GM20000 (cell line): ENCODE measurements around the gene TSPAN32.

Experiments used
- DNase-seq: peaks from one replicate; pipeline ENCODE4 v3.0.0; 2012; ENCODE audit warnings: low spot score
- CTCF ChIP-seq: IDR thresholded peaks from 2 replicates; pipeline ENCODE4 v1.5.1; 2012; ENCODE audit warnings: mild to moderate bottlenecking, control low read depth; ENCODE audit errors: extremely low read depth, missing control alignments

Gene TSPAN32

GRCh38 chr11:2259897-2260451 is 41.8 kb upstream of the TSPAN32 start:
- TF ChIP-seq CTCF, result no peak
- DNase-seq, result no peak

GRCh38 chr11:2260491-2261364 is 41.1 kb upstream of the TSPAN32 start:
- TF ChIP-seq CTCF, result no peak
- DNase-seq, result no peak

- DNase-seq, result no peak
- TF ChIP-seq CTCF, result no peak
Observed at GRCh38 chr11:2261436-2262230, 40.2 kb upstream of the TSPAN32 start.

GRCh38 chr11:2262301-2263070 is 39.3 kb upstream of the TSPAN32 start:
- no peak for TF ChIP-seq CTCF
- DNase-seq, result no peak

- TF ChIP-seq CTCF, result no peak
- no peak for DNase-seq
Observed at GRCh38 chr11:2263071-2263565, 38.7 kb upstream of the TSPAN32 start.

- no peak for DNase-seq
Observed at GRCh38 chr11:2263724-2264360, 38.0 kb upstream of the TSPAN32 start.

More at GRCh38 chr11:2263724-2264360, 38.0 kb upstream of the TSPAN32 start:
- TF ChIP-seq CTCF, result no peak
